Fibroblast of lung (primary cell): Measurements from ENCODE around the gene UBA5. TPM values are rescaled to one million over a fixed set of nuclear protein-coding genes. Genes with fewer than 3 reads are reported as not detected.

Source experiments
- DNase-seq, 2 donors: peaks; one replicate each; pipeline versions ENCODE4 v3.0.0 to v3.0.0-alpha.2; 2010; ENCODE audit warnings: low read depth in 2 of 2
- H2AFZ ChIP-seq: 2 replicates; pipeline ENCODE4 v1.5.1; 2012; ENCODE audit warnings: low read length, control low read depth, inconsistent platforms
- H3K27ac ChIP-seq: 2 replicates; pipeline ENCODE4 v1.5.1; 2011; ENCODE audit warnings: low read length, control low read depth; ENCODE audit not compliant: insufficient read depth
- H3K27me3 ChIP-seq: 2 replicates; pipeline ENCODE4 v1.5.1; 2011; ENCODE audit warnings: mild to moderate bottlenecking, low read length; ENCODE audit not compliant: control insufficient read depth, insufficient read depth
- H3K36me3 ChIP-seq: 2 replicates; pipeline ENCODE4 v1.5.1; 2011; ENCODE audit warnings: low read length; ENCODE audit not compliant: control insufficient read depth, insufficient read depth
- H3K4me1 ChIP-seq: 2 replicates; pipeline ENCODE4 v1.5.1; 2011; ENCODE audit warnings: low read length; ENCODE audit not compliant: control insufficient read depth, insufficient read depth; ENCODE audit errors: extremely low read depth
- H3K4me2 ChIP-seq: 2 replicates; pipeline ENCODE4 v1.5.1; 2011; ENCODE audit warnings: low read length, control low read depth; ENCODE audit not compliant: insufficient read depth; ENCODE audit errors: extremely low read depth
- H3K4me3 ChIP-seq, 4 experiments: fragments of 200-600 bp in 1 of 4; sonication (generic) in 1 of 4; replicated peaks in 1 of 4; 2 replicates each; pipeline ENCODE4 v1.5.1; 2011 to 2016; ENCODE audit warnings: low read length in 4 of 4, low read depth in 3 of 4, mild to moderate bottlenecking in 3 of 4, control low read depth in 2 of 4, inconsistent platforms in 1 of 4, mixed read lengths in 1 of 4; ENCODE audit not compliant: insufficient read depth in 1 of 4; ENCODE audit errors: control extremely low read depth in 1 of 4
- H3K79me2 ChIP-seq: 2 replicates; pipeline ENCODE4 v1.5.1; 2012; ENCODE audit warnings: mild to moderate bottlenecking, low read length, inconsistent platforms; ENCODE audit not compliant: control insufficient read depth, insufficient read depth
- H3K9ac ChIP-seq: 2 replicates; pipeline ENCODE4 v1.5.1; 2011; ENCODE audit warnings: mild to moderate bottlenecking, low read length, control low read depth; ENCODE audit not compliant: insufficient read depth
- H3K9me3 ChIP-seq: 2 replicates; pipeline ENCODE4 v1.5.1; 2012; ENCODE audit warnings: low read depth, low read length; ENCODE audit not compliant: control insufficient read depth, insufficient read depth
- H4K20me1 ChIP-seq: 2 replicates; pipeline ENCODE4 v1.5.1; 2011; ENCODE audit warnings: low read length; ENCODE audit not compliant: control insufficient read depth, insufficient read depth; ENCODE audit errors: extremely low read depth
- CTCF ChIP-seq, 2 donors: IDR thresholded peaks in 1 of 2; conservative IDR thresholded peaks in 1 of 2; 1 replicate in 1 of 2; 2 replicates in 1 of 2; pipeline ENCODE4 v1.5.1; 2011 to 2012; ENCODE audit warnings: low read length in 2 of 2, control low read depth in 1 of 2, inconsistent platforms in 1 of 2, low read depth in 1 of 2, mild to moderate bottlenecking in 1 of 2
- EZH2 ChIP-seq: IDR thresholded peaks from 2 replicates; pipeline ENCODE4 v1.5.1; 2012; ENCODE audit warnings: low read length, control low read depth, mild to moderate bottlenecking; ENCODE audit errors: missing control alignments
- polyA plus RNA-seq, 2 donors: library from polyadenylated mRNA; depleted of rRNA in 1 of 2; stranded (reverse) in 1 of 2; unstranded in 1 of 2; fragments of >200 nt; gene quantifications; 2 replicates each; pipeline ENCODE4 v1.2.1, GENCODE V29; 2011 to 2012; ENCODE audit warnings: missing spikeins in 1 of 2
- total RNA-seq: library from RNA; depleted of rRNA; stranded (reverse); fragments of >200 nt; gene quantifications from 2 replicates; pipeline ENCODE4 v1.2.1, GENCODE V29; 2014

The UBA5 gene
- total and polyA plus RNA-seq, 2 donors (not counting 1 experiment from before 2014, with no cell fraction given), result 43.6 to 47.5 TPM

- no peaks in the 10 kb centered on the region for H3K79me2 ChIP-seq
- peaks cover 7% of the 10 kb centered on the region for H3K36me3 ChIP-seq
- TF ChIP-seq EZH2 (no peak), CTCF (conservative IDR thresholded peaks at IDR 0.05 in 1 of 2, IDR thresholded peaks at IDR 0.05 in 1 of 2; ENCODE audit: low read depth in 1 of 2, low read length in 2 of 2) (no peak)
- H3K27ac ChIP-seq, result no peak overlapping the region
- no peak overlapping the region for H3K4me2 ChIP-seq
- H3K9me3 ChIP-seq, result no peaks in the 10 kb centered on the region
- H2AFZ ChIP-seq, result no peak overlapping the region
- no peaks in the 10 kb centered on the region for H3K4me1 ChIP-seq
- H3K4me3 ChIP-seq, result no peak overlapping the region
- H3K9ac ChIP-seq, result no peak overlapping the region
- no peaks in the 10 kb centered on the region for H3K27me3 ChIP-seq
- no peaks in the 10 kb centered on the region for H4K20me1 ChIP-seq
- DNase-seq, result peak in 1 of 2 donors; percentile 52
These were observed 49.6 kb downstream of the UBA5 start for GRCh38 chr3:132709761-132710160.

- Histone ChIP-seq H3K4me2 (no peak overlapping the region), H3K27me3 (no peaks in the 10 kb centered on the region), H3K4me3 (no peak overlapping the region), H3K9me3 (no peaks in the 10 kb centered on the region), H3K79me2 (no peaks in the 10 kb centered on the region), H2AFZ (no peak overlapping the region), H3K27ac (no peak overlapping the region), H3K9ac (no peak overlapping the region), H3K4me1 (no peaks in the 10 kb centered on the region), H3K36me3 (peaks cover 8% of the 10 kb centered on the region), H4K20me1 (no peaks in the 10 kb centered on the region)
- TF ChIP-seq EZH2, result no peak
- TF ChIP-seq CTCF (conservative IDR thresholded peaks at IDR 0.05 in 1 of 2, IDR thresholded peaks at IDR 0.05 in 1 of 2; ENCODE audit: low read depth in 1 of 2, low read length in 2 of 2), result no peak
- no peak for DNase-seq
These were observed 50.2 kb downstream of the UBA5 start for GRCh38 chr3:132710311-132710710.

GRCh38 chr3:132713977-132714727, 54.0 kb downstream of the UBA5 start:
- peaks cover 1% of the 10 kb centered on the region for H3K79me2 ChIP-seq
- no peak for TF ChIP-seq EZH2
- no peak for TF ChIP-seq CTCF (conservative IDR thresholded peaks at IDR 0.05 in 1 of 2, IDR thresholded peaks at IDR 0.05 in 1 of 2; ENCODE audit: low read depth in 1 of 2, low read length in 2 of 2)
- no peaks in the 10 kb centered on the region for H4K20me1 ChIP-seq
- peaks cover 3% of the 10 kb centered on the region for H3K36me3 ChIP-seq
- no peak overlapping the region for H3K9ac ChIP-seq
- no peak for DNase-seq
- no peak overlapping the region for H3K4me3 ChIP-seq
- H3K4me2 ChIP-seq, result no peak overlapping the region
- no peak overlapping the region for H3K27ac ChIP-seq
- H2AFZ ChIP-seq, result no peak overlapping the region
- no peaks in the 10 kb centered on the region for H3K9me3 ChIP-seq
- no peaks in the 10 kb centered on the region for H3K27me3 ChIP-seq
- no peaks in the 10 kb centered on the region for H3K4me1 ChIP-seq
